Activated CD8-positive, alpha-beta T cell treated with anti-CD3 and anti-CD28 coated beads for 36 hours (primary cell): Measurements from ENCODE around the gene PRR12. TPM values are rescaled to one million over a fixed set of nuclear protein-coding genes. Genes with fewer than 3 reads are reported as not detected.
"Not testable (repeated sequence)": the region's sequence is repeated elsewhere in the genome, so short reads cannot be mapped to it uniquely, and the experiment has no call there.

Experiments
- ATAC-seq: fragments of 200-7000 bp; cut with Tn5 transposase; one replicate; pipeline ENCODE4 v1.10.0; 2021; ENCODE audit warnings: mild to moderate bottlenecking, moderate library complexity
- CTCF ChIA-PET: fragments of 350-600 bp; sonication (Branson Sonifier 250); formaldehyde crosslinking; loops from one replicate; lab custom pipeline; 2021; ENCODE audit warnings: antibody characterized with exemption; lab: Charles Lee
- POLR2A ChIA-PET: fragments of 350-600 bp; sonication (Branson Sonifier 250); formaldehyde crosslinking; loops from one replicate; lab custom pipeline; 2021; ENCODE audit warnings: antibody characterized with exemption; lab: Charles Lee
- DNase-seq: peaks from one replicate; pipeline ENCODE4 v3.0.0-alpha.2; 2020
- H3K27ac Mint-ChIP-seq: one replicate; pipeline ENCODE4 v1.8.0; 2021; ENCODE audit warnings: mild to moderate bottlenecking, mixed read lengths
- H3K27me3 Mint-ChIP-seq: one replicate; pipeline ENCODE4 v1.8.0; 2021; ENCODE audit warnings: mixed read lengths
- H3K36me3 Mint-ChIP-seq: one replicate; pipeline ENCODE4 v1.8.0; 2021; ENCODE audit warnings: low read depth, mixed read lengths
- H3K4me1 Mint-ChIP-seq: one replicate; pipeline ENCODE4 v1.8.0; 2021; ENCODE audit warnings: low read depth, mixed read lengths
- H3K4me3 Mint-ChIP-seq: one replicate; pipeline ENCODE4 v1.8.0; 2021; ENCODE audit warnings: mild to moderate bottlenecking, moderate library complexity, mixed read lengths
- H3K9me3 Mint-ChIP-seq: one replicate; pipeline ENCODE4 v1.8.0; 2021; ENCODE audit warnings: mixed read lengths
- CTCF ChIP-seq: fragments of 200-600 bp; IDR thresholded peaks from one replicate; pipeline ENCODE4 v1.8.0; 2022; ENCODE audit warnings: antibody characterized with exemption, mild to moderate bottlenecking
- intact Hi-C: fragments of 100-400 bp; cut with micrococcal nuclease; formaldehyde crosslinking; loops from one replicate; pipeline ENCODE4 v1.10.0; 2022
- total RNA-seq, 2 experiments: library from RNA; stranded (reverse); gene quantifications; one replicate each; pipeline ENCODE4 v1.2.3, GENCODE V29; 2021

Gene PRR12
- total RNA-seq, 2 experiments from 2014 or later = 16.0 to 17.8 TPM

GRCh38 chr19:49614096-49614833 is 23.3 kb downstream of the PRR12 start:
- POLR2A ChIA-PET = interaction anchor here (1.1 kb wide), 1 partner anchor 11 kb away, joined by 4 read pairs; no protein-coding TSS in a partner anchor
- TF ChIP-seq CTCF = no peak
- peaks cover 42% of the 10 kb centered on the region for H3K36me3 Mint-ChIP-seq
- CTCF ChIA-PET = interaction anchor here (1.2 kb wide), 1 partner anchor 67 kb away, joined by 3 read pairs; no protein-coding TSS in a partner anchor
- no peaks in the 10 kb centered on the region for H3K27me3 Mint-ChIP-seq
- H3K4me3 Mint-ChIP-seq = no peak overlapping the region
- DNase-seq (peak; percentile 72), ATAC-seq (peak; percentile 87)
- H3K9me3 Mint-ChIP-seq = no peaks in the 10 kb centered on the region
- peak overlapping the region; percentile 92 for H3K27ac Mint-ChIP-seq
- intact Hi-C loops = no loop called here
- H3K4me1 Mint-ChIP-seq = peaks cover 22% of the 10 kb centered on the region

- CTCF ChIA-PET = no interaction called here
- POLR2A ChIA-PET = interaction anchor here (0.6 to 2.1 kb wide), 5 partner anchors 13 to 60 kb away, joined by 3 to 7 read pairs (median 3); partner anchors contain the start of gene PRR12
Measured at GRCh38 chr19:49615861-49616260, 24.9 kb downstream of the PRR12 start.

GRCh38 chr19:49616532-49616931 is 25.6 kb downstream of the PRR12 start:
- no peak for TF ChIP-seq CTCF
- ChIA-PET CTCF (interaction anchor here (0.7 to 1.0 kb wide), 2 partner anchors 55 to 64 kb away, joined by 3 to 4 read pairs; no protein-coding TSS in a partner anchor), POLR2A (interaction anchor here (0.6 to 2.1 kb wide), 4 partner anchors 21 to 73 kb away, joined by 3 to 7 read pairs (median 3); partner anchors contain the start of genes ADM5 and PRR12)
- no peak overlapping the region for H3K4me3 Mint-ChIP-seq
- peaks cover 38% of the 10 kb centered on the region for H3K36me3 Mint-ChIP-seq
- no peaks in the 10 kb centered on the region for H3K9me3 Mint-ChIP-seq
- no peak overlapping the region for H3K27ac Mint-ChIP-seq
- intact Hi-C loops = no loop called here
- no peak for DNase-seq
- peaks cover 22% of the 10 kb centered on the region for H3K4me1 Mint-ChIP-seq
- no peaks in the 10 kb centered on the region for H3K27me3 Mint-ChIP-seq
- ATAC-seq = no peak

More at GRCh38 chr19:49615861-49616260, 24.9 kb downstream of the PRR12 start:
- no peaks in the 10 kb centered on the region for H3K27me3 Mint-ChIP-seq
- H3K9me3 Mint-ChIP-seq = no peaks in the 10 kb centered on the region
- no peak overlapping the region for H3K27ac Mint-ChIP-seq
- H3K4me1 Mint-ChIP-seq = peaks cover 22% of the 10 kb centered on the region
- DNase-seq (no peak), ATAC-seq (no peak)
- intact Hi-C loops = no loop called here
- no peak overlapping the region for H3K4me3 Mint-ChIP-seq
- no peak for TF ChIP-seq CTCF
- peaks cover 38% of the 10 kb centered on the region for H3K36me3 Mint-ChIP-seq

- CTCF ChIA-PET = interaction anchor here (0.7 to 1.3 kb wide), 3 partner anchors 55 to 64 kb away, joined by 3 to 4 read pairs (median 3); no protein-coding TSS in a partner anchor
- Mint-ChIP-seq H3K27ac (no peak overlapping the region), H3K9me3 (no peaks in the 10 kb centered on the region), H3K4me3 (no peak overlapping the region), H3K27me3 (no peaks in the 10 kb centered on the region), H3K36me3 (peaks cover 38% of the 10 kb centered on the region), H3K4me1 (peaks cover 22% of the 10 kb centered on the region)
- no peak for TF ChIP-seq CTCF
- POLR2A ChIA-PET = interaction anchor here (0.9 to 2.1 kb wide), 3 partner anchors 22 to 73 kb away, joined by 3 to 7 read pairs (median 3); partner anchors contain the start of gene ADM5
- ATAC-seq (no peak), DNase-seq (no peak)
- intact Hi-C loops = no loop called here
Measured at GRCh38 chr19:49616945-49617344, 26.0 kb downstream of the PRR12 start.

GRCh38 chr19:49617860-49618259 is 26.9 kb downstream of the PRR12 start:
- H3K27ac Mint-ChIP-seq, H3K27me3 Mint-ChIP-seq, H3K4me3 Mint-ChIP-seq, intact Hi-C loops, ATAC-seq, DNase-seq, H3K9me3 Mint-ChIP-seq: not testable (repeated sequence)
- Mint-ChIP-seq H3K36me3 (peaks cover 37% of the 10 kb centered on the region), H3K4me1 (peaks cover 17% of the 10 kb centered on the region)
- ChIA-PET POLR2A (interaction anchor here (0.7 to 2.1 kb wide), 4 partner anchors 28 to 187 kb away, joined by 3 to 7 read pairs (median 4); partner anchors contain the start of gene NOSIP), CTCF (interaction anchor here (1.3 kb wide), 1 partner anchor 60 kb away, joined by 3 read pairs; no protein-coding TSS in a partner anchor)
